AG04449 (cell line): Measurements from ENCODE around the gene CACNA2D3.

Source experiments
- CTCF ChIA-PET: fragments of 350-600 bp; formaldehyde crosslinking; extraction: SDS; loops from one replicate; lab custom pipeline; 2021; ENCODE audit warnings: antibody characterized with exemption; lab: Yijun Ruan, JAX
- POLR2A ChIA-PET: fragments of 400-600, 350-600 bp; formaldehyde crosslinking; extraction: SDS; loops from one replicate; lab custom pipeline; 2020; ENCODE audit warnings: antibody characterized with exemption, inconsistent platforms; lab: Yijun Ruan, JAX
- DNase-seq: peaks from one replicate; pipeline ENCODE4 v3.0.0-alpha.2; 2010; ENCODE audit warnings: low read depth, low spot score
- H3K4me3 ChIP-seq: 2 replicates; pipeline ENCODE4 v1.5.1; 2011; ENCODE audit warnings: low read depth, mild to moderate bottlenecking, control low read depth, low read length
- TF ChIP-seq, protein P1 (sequence below): IDR thresholded peaks from one replicate; pipeline ENCODE4 v1.5.1; 2011; ENCODE audit warnings: mild to moderate bottlenecking, moderate library complexity, low read length, control low read depth, inconsistent platforms; ENCODE audit not compliant: insufficient read depth; ENCODE audit errors: missing control alignments

The CACNA2D3 gene

GRCh38 chr3:54941690-54942362 lies 819.5 kb downstream of the CACNA2D3 start:
- ChIA-PET CTCF (no interaction called here), POLR2A (no interaction called here)
- no peak overlapping the region for H3K4me3 ChIP-seq
- TF ChIP-seq, protein P1, sequence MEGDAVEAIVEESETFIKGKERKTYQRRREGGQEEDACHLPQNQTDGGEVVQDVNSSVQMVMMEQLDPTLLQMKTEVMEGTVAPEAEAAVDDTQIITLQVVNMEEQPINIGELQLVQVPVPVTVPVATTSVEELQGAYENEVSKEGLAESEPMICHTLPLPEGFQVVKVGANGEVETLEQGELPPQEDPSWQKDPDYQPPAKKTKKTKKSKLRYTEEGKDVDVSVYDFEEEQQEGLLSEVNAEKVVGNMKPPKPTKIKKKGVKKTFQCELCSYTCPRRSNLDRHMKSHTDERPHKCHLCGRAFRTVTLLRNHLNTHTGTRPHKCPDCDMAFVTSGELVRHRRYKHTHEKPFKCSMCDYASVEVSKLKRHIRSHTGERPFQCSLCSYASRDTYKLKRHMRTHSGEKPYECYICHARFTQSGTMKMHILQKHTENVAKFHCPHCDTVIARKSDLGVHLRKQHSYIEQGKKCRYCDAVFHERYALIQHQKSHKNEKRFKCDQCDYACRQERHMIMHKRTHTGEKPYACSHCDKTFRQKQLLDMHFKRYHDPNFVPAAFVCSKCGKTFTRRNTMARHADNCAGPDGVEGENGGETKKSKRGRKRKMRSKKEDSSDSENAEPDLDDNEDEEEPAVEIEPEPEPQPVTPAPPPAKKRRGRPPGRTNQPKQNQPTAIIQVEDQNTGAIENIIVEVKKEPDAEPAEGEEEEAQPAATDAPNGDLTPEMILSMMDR = no peak
- DNase-seq = no peak

- ChIA-PET CTCF (interaction anchor here (0.9 to 2.2 kb wide), 10 partner anchors 13 to 772 kb away, joined by 3 to 7 read pairs (median 3); no protein-coding TSS in a partner anchor), POLR2A (interaction anchor here (1.1 kb wide), 1 partner anchor 220 kb away, joined by 3 read pairs; no protein-coding TSS in a partner anchor)
- no peak overlapping the region for H3K4me3 ChIP-seq
- no peak for DNase-seq
- TF ChIP-seq, protein P1 = no peak
Measured at GRCh38 chr3:54949491-54950044, 827.2 kb downstream of the CACNA2D3 start.

DNA sequence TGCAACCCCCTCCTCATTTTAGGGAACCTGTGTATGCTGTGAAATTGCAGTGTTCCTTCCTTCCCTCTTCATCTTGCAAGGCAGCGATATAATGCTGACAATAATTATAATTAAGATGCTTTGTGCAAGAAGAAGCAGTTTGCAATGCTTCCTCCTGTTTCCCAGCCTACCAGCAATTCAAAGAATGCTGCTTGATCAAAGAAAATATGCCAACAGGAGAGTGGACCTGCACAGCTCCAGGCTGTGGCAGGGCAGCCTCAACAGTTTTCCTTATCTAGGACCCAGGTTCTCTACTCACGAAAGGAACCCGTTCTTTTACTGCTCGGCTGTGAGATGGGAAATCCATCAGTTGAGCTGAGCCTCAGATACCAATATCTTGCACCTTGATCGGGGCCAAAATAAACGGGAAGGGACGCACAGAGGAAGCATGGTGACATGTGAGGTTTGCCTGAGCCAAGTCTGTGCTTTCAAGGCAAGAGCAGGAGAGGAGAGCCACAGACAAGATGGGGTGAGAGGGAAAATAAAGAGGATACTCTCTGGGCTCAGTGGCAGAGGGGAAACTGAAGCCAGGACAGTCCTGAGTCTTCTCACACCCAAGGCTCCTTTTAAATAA lies 828.1 kb downstream of the CACNA2D3 start:
- H3K4me3 ChIP-seq = no peak overlapping the region
- ChIA-PET POLR2A (interaction anchor here (0.7 to 1.1 kb wide), 2 partner anchors 219 to 382 kb away, joined by 3 read pairs; no protein-coding TSS in a partner anchor), CTCF (interaction anchor here (0.6 to 2.5 kb wide), 13 partner anchors 10 to 771 kb away, joined by 3 to 7 read pairs (median 3); no protein-coding TSS in a partner anchor)
- TF ChIP-seq, protein P1 = no peak
- DNase-seq = no peak

GRCh38 chr3:54951405-54951804 lies 829.1 kb downstream of the CACNA2D3 start:
- ChIA-PET POLR2A (interaction anchor here (0.7 kb wide), 1 partner anchor 381 kb away, joined by 3 read pairs; no protein-coding TSS in a partner anchor), CTCF (interaction anchor here (1.0 to 2.5 kb wide), 5 partner anchors 11 to 531 kb away, joined by 3 to 6 read pairs (median 3); no protein-coding TSS in a partner anchor)
- TF ChIP-seq, protein P1 = peak; percentile 80
- H3K4me3 ChIP-seq = no peak overlapping the region
- peak; percentile 67 for DNase-seq

GRCh38 chr3:54954022-54954421 lies 831.7 kb downstream of the CACNA2D3 start:
- DNase-seq = peak; percentile 77
- TF ChIP-seq, protein P1 = no peak
- CTCF ChIA-PET = interaction anchor here (0.8 to 1.2 kb wide), 4 partner anchors 213 to 1089 kb away, joined by 3 to 4 read pairs (median 3); no protein-coding TSS in a partner anchor
- POLR2A ChIA-PET = interaction anchor here (0.6 to 1.7 kb wide), 4 partner anchors 11 to 216 kb away, joined by 3 to 10 read pairs (median 4); no protein-coding TSS in a partner anchor
- no peak overlapping the region for H3K4me3 ChIP-seq
